Measurements from ENCODE around the gene PLEKHA7. TPM values are rescaled to one million over a fixed set of nuclear protein-coding genes. Genes with fewer than 3 reads are reported as not detected.
A peak's percentile ranks its signal among the peaks of the same experiment; 100 is the strongest.

The PLEKHA7 gene
- total and polyA plus RNA-seq, 2 of the 8 experiments (the other 6 are each of a cell fraction or from before 2014, with no cell fraction given), result 11.4 to 25.6 TPM

DNA sequence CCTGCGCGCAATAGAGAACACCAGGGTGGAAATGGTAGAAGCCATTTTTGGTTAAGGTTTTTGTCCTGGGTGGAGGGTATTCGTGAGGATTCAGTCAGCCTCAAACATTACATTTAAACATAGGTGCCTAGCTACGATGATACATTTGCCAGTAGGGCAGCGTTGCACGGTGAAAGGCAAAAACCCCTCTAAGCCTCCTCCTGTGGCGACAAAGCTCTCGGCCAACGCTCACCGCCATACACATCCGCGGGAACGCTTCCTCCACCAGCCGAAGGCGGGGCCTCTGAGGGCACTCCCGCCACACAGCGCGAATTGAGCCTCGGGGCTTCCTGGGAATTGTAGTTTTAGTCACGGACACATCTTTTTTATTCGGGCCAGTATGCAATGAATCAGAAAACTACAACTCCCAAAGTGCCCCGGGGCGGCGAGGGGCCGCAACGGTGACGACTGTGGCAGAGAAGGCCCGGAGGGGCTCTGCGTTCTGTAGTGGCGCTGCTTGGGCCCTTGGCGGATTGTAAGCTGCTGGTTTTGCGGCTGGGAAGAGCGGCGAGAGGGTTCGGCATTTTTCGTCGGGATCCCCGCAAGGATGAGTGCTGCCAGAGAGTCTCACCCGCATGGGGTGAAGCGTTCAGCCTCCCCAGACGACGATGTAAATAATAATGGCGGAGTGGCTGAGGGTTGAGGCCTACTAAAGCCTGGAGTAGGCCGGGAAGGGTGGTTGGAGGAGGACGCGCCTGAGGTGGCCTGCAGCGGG, 275.8 kb downstream of the PLEKHA7 start, which contains the start of gene C11orf58:
C11orf58 (plus strand) TSS at position 455 of the 754 bp plus-strand sequence; CDS start at position 587, 132 bp downstream.
- H3K27me3 ChIP-seq (replicated peaks in 1 of 4; ENCODE audit: control insufficient read depth in 3 of 4, extremely low read depth in 1 of 4, insufficient read depth in 3 of 4, low read length in 3 of 4), result no peaks in the 10 kb centered on the region
- H3K36me3 ChIP-seq (ENCODE audit: control insufficient read depth in 2 of 4, insufficient read depth in 4 of 4, low read length in 3 of 4), result peaks cover 0 to 12% (median 1%) of the 10 kb centered on the region in 4 experiments; a peak in 2 of 8 replicates
- H3K4me2 ChIP-seq (ENCODE audit: insufficient read depth in 1 of 2, low read depth in 2 of 2, low read length in 2 of 2), result peak within 1 kb of the TSS; percentile 70 to 85
- H3K79me1 ChIP-seq (ENCODE audit: low read depth, low read length), result peaks cover 10% of the 10 kb centered on the region
- peak within 1 kb of the TSS; percentile 82 to 100 (median 90) for H3K4me3 ChIP-seq (ENCODE audit: extremely low read depth in 1 of 4, insufficient read depth in 2 of 4, low read depth in 3 of 4, low read length in 4 of 4)
- H3K4ac ChIP-seq (replicated peaks; ENCODE audit: insufficient read length, low read depth, low read length), result no peak within 1 kb of the TSS
- DNase-seq (ENCODE audit: low read depth in 1 of 2, low spot score in 2 of 2) (peak; percentile 86 to 94), FAIRE-seq (peak; percentile 50)
- peak within 1 kb of the TSS; percentile 96 for H2BK5ac ChIP-seq (ENCODE audit: low read depth, low read length)
- H3K4me1 ChIP-seq (replicated peaks in 1 of 4; ENCODE audit: control insufficient read depth in 3 of 4, insufficient read depth in 4 of 4, low read length in 3 of 4), result peaks cover 0 to 6% (median 3%) of the 10 kb centered on the region in 4 experiments; a peak in 4 of 7 replicates
- H4K8ac ChIP-seq (ENCODE audit: extremely low read depth, insufficient read depth, low read length), result peak within 1 kb of the TSS; percentile 99; the same call in 1 of the 2 replicates
- H4K91ac ChIP-seq (replicated peaks; ENCODE audit: insufficient read length, low read length), result peak within 1 kb of the TSS; percentile 100
- WGBS, 2 experiments (ENCODE audit: extremely low coverage in 1 of 2, insufficient coverage in 1 of 2, insufficient read length in 1 of 2, insufficient replicate concordance in 2 of 2, low coverage in 1 of 2, low lambda C conversion rate in 2 of 2, missing lambda C conversion rate in 1 of 2), result 1% methylated on average over 46 of the region's 47 CpGs; no CpG with 5 or more reads in 1 of the 2 experiments
- CTCF ChIA-PET (ENCODE audit: partially characterized antibody), result interaction anchor here (1.0 to 1.8 kb wide), 5 partner anchors 11 to 270 kb away, joined by 3 to 10 read pairs (median 4); no protein-coding TSS in a partner anchor
- H2BK120ac ChIP-seq (replicated peaks; ENCODE audit: low read depth, low read length), result no peak within 1 kb of the TSS
- peak within 1 kb of the TSS; percentile 88 for H3K18ac ChIP-seq (ENCODE audit: extremely low read depth, low read length)
- no peak within 1 kb of the TSS for H2BK20ac ChIP-seq (ENCODE audit: low read length)
- H3K23me2 ChIP-seq (ENCODE audit: low read depth, low read length), result no peaks in the 10 kb centered on the region; the same call in 1 of the 2 replicates
- H2AFZ ChIP-seq (ENCODE audit: low read length), result peak within 1 kb of the TSS; percentile 75
- peaks cover 3 to 8% of the 10 kb centered on the region in 2 experiments for H4K20me1 ChIP-seq (replicated peaks in 1 of 2; ENCODE audit: control insufficient read depth in 1 of 2, insufficient read depth in 2 of 2, low read length in 2 of 2)
- H3K23ac ChIP-seq (ENCODE audit: insufficient read length), result no peak within 1 kb of the TSS
- peak within 1 kb of the TSS; percentile 91 to 100 (median 96) for H3K9ac ChIP-seq (replicated peaks in 1 of 4; ENCODE audit: extremely low read depth in 1 of 4, low read depth in 3 of 4, low read length in 3 of 4)
- H3K27ac ChIP-seq (ENCODE audit: low read depth, low read length), result peak within 1 kb of the TSS; percentile 94
- H3K79me2 ChIP-seq (ENCODE audit: control insufficient read depth in 1 of 2, insufficient read depth in 2 of 2, low read length in 2 of 2), result peaks cover 29 to 52% of the 10 kb centered on the region in 2 experiments
- H2AK5ac ChIP-seq (ENCODE audit: low read depth, low read length), result peak within 1 kb of the TSS; percentile 5; the same call in 1 of the 2 replicates
- peak within 1 kb of the TSS; percentile 97 for H4K5ac ChIP-seq (ENCODE audit: insufficient read length, low read depth, low read length)
- H2BK12ac ChIP-seq (ENCODE audit: low read depth, low read length), result peak within 1 kb of the TSS; percentile 84; the same call in 1 of the 2 replicates
- no peak within 1 kb of the TSS for H2BK15ac ChIP-seq (ENCODE audit: low read length)
- POLR2A ChIA-PET (ENCODE audit: partially characterized antibody), result interaction anchor here (0.6 to 4.0 kb wide), 19 partner anchors 11 to 340 kb away, joined by 3 to 30 read pairs (median 4); no protein-coding TSS in a partner anchor
- peak within 1 kb of the TSS; percentile 73 for H3K14ac ChIP-seq (ENCODE audit: insufficient read length)
- no peaks in the 10 kb centered on the region for H3K9me3 ChIP-seq (ENCODE audit: insufficient read depth in 2 of 2, low read depth in 1 of 2, low read length in 1 of 2)
- H3K56ac ChIP-seq (replicated peaks; ENCODE audit: insufficient read length, low read depth, low read length), result peak within 1 kb of the TSS; percentile 87
- TF ChIP-seq RAD21 (IDR thresholded peaks at IDR 0.05 in 1 of 2, conservative IDR thresholded peaks at IDR 0.05 in 1 of 2; ENCODE audit: low read depth in 2 of 2, low read length in 2 of 2) (no peak), RBBP5 (IDR thresholded peaks at IDR 0.05; ENCODE audit: borderline replicate concordance, low read depth, low read length) (peak; percentile 83), HDAC6 (IDR thresholded peaks at IDR 0.05; ENCODE audit: low read depth, low read length) (no peak), TBP (IDR thresholded peaks at IDR 0.05; ENCODE audit: low read depth, low read length) (peak; percentile 93), NANOG (IDR thresholded peaks at IDR 0.05; ENCODE audit: insufficient read depth, low read depth, low read length, poor library complexity, severe bottlenecking) (no peak), CHD2 (IDR thresholded peaks at IDR 0.05; ENCODE audit: low read length) (peak; percentile 66; the same call in 1 of the 2 replicates), CBX8 (IDR thresholded peaks at IDR 0.05; ENCODE audit: borderline replicate concordance, low read depth, low read length) (no peak), TAF1 (IDR thresholded peaks at IDR 0.05; ENCODE audit: low read depth, low read length) (peak; percentile 96)
- TF ChIP-seq, protein P1, sequence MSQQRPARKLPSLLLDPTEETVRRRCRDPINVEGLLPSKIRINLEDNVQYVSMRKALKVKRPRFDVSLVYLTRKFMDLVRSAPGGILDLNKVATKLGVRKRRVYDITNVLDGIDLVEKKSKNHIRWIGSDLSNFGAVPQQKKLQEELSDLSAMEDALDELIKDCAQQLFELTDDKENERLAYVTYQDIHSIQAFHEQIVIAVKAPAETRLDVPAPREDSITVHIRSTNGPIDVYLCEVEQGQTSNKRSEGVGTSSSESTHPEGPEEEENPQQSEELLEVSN (IDR thresholded peaks at IDR 0.05), result no peak
